HS-5 (cell line): ENCODE data around the gene LGR4.
A peak's percentile ranks its signal among the peaks of the same experiment; 100 is the strongest.

Experiments used
- DNase-seq: peaks from one replicate; pipeline ENCODE4 v3.0.0-alpha.2; 2012; ENCODE audit warnings: low read depth

The LGR4 gene

DNA sequence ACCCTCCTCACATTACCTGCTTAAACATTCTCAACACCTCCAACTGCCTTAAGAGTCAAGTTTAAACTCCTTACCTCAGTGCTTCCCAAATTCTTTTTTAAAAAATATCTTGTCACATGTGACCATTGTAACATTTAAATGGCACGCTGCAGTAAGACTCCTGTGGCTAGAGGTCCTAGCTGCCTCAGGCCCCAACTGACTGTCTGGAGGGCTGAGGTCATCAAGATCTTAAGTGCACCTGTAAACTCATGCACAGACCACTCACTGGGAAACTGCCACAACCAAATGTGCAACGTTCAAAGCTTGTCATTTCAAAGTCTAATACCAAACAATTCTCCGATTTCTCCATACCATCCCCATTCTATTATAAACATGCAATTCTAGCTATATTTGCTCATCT, 93.1 kb downstream of the LGR4 start:
- DNase-seq = no peak

DNA sequence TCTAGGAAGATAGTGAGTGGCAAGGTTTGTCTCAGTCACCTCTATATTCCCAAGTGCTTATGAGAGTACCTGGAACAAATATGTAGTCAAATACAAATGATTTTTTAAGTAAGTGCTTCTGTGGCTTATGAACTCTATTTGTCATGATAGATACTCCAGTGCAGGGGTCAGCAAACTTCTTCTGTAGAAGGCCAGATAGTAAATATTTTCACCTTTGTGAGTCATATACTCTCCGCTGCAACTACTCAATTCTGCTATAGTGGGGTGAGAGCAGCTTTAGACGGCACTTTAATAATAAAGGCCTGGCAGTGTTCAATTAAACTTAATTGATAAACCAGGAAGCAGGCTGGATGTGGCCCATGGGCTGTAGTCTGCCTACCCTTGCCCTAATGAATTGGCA, 97.2 kb downstream of the LGR4 start:
- no peak for DNase-seq

DNA sequence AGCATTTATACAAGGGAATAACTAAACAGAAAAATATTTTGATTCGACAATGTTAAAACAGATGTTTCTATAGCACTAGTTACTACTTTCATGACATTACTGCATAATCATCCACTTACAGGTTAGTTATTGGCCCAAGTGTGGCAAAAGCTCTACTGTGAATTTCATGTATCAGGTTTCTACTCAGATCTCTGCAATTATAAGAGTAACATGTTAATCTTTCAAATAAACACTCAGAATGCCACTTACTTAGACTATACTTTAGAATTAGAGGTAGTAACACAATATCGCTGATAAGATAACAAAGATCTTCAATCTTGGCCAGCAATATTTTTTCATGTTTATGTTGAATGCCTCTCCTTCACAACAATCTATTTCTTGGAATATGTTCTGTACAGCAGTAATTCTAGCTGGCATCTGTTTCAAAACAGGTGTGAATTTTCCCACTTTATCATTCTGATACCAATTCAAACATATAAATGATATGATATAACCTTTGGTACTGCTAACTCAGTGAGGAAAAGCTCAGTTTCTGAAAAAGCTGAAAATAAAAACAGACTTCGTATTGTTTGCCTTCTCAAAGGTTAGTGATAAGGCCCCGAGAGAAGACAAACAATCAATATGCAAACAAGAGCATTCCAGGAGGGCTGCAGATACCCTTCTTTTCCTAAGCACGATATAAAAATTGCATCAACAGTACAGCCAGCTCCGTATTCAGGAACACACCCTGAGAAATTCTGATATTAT, 98.6 kb downstream of the LGR4 start:
- DNase-seq = no peak

DNA sequence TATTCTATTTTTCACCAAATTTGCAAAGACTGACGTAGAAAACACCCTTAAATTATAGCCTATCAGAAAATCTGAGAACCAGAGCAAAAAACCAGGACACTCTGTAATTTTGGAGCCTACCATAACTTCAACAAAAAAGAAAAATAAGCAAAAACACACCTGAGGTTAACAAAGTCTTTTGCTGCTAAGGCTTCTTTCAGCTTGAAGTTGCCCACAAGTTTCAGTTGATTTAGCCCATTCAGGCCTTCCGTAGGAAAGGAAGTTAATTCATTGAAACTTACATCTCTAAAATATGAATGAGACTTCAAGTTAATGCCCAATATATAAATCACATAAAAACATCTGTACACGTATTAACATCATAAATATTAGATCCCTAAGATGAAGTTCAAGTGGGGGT, 99.2 kb downstream of the LGR4 start:
- DNase-seq = no peak

DNA sequence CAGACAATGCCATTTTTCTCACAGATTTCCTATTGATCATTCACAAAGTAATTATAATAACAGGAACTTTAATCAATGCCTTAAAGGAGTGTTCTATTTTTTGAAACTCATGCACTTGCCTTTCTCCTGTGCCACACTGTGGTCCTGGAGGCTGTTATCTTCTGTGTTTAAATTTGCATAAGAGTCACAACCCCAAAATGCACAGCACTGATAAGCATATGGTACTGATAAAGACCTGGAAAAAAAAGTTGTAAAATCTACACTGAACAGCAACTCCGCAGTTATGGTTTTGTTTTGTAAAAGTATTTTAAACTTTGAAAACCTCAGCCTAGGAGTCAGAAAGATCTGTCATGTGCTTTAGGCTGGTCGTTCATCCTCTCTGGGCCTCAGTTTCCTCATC, 100.4 kb downstream of the LGR4 start:
- no peak for DNase-seq

DNA sequence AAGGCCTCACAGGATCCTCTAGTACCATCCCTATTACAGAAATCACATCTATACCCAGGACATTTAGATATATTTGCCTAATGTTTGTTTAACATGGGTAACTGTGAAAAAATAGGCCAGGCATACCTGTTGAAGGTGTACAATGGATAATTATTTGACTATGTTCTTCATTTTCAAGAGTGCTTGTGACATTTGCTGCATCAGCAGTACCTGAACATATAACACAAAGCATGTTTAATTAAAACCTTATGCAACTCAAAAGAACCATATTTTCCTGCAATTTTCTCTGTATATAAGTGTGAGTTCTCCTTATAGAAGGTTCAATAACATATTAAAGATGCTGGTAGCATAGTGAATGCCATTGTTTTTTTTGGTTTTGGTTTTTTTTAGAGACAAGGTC, 101.1 kb downstream of the LGR4 start:
- DNase-seq = no peak

DNA sequence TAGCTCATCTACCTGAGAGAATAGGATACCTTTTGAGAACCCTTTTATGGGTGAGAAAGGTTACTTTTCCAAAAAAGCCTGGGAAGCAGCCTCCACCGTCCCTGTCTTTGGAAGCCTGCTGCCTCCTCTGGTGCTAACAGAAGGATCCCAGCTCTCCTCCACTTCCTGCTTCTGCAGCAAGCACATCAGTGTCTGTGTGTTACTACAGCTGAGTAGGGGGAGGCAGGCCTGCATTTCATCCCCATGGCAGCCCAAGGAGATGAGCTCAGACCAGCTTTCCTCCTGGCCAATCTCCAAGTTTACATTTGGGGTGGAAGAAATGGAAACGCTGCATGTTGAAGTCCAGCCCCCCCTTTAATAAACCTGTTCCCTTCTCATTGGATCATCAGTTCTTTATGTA, 102.2 kb downstream of the LGR4 start:
- no peak for DNase-seq

DNA sequence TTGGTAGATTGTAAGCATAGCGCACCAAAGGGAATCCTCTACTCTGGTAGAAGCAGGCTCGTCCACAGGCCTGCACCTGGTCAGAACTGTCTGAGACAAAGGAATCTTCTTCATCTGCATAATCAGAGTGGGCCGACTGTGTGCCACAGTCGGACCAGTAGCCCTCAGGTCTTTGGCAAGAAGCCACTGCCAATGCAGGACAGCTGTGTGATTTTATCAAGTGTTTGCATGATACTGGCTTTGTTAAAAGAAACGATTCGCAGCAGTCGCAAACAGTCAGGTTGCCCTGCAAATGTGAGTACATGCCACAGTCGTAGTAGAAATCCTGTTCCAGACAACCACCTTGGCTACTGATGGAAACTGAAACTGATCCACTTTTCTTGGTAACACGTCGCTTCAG, 104.7 kb downstream of the LGR4 start:
- DNase-seq = no peak

DNA sequence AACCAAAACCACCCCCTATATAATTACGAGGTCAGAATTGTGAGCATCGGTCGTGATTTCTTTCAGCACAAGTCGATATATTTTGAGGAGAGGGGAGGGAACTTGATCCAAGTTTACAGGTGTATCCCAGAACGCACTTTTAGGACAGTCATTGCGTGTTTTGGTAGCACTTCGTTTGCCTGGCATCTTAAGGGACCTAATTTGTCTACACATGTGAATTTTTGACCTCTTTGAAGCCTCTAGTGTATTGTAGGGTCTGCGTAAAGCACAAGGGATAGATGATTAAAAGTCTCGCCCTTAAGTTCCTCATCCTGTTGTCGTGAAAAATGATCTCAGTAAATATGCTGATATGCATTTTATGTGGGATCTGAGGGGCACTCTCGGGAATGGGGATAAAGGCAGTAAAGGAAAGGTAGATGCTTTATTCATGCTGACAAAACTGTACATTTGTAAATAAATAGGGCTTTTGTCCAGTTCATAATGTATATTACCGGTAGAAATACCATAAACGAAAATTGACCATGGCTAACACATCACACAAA, 108.9 kb downstream of the LGR4 start:
- DNase-seq = no peak

DNA sequence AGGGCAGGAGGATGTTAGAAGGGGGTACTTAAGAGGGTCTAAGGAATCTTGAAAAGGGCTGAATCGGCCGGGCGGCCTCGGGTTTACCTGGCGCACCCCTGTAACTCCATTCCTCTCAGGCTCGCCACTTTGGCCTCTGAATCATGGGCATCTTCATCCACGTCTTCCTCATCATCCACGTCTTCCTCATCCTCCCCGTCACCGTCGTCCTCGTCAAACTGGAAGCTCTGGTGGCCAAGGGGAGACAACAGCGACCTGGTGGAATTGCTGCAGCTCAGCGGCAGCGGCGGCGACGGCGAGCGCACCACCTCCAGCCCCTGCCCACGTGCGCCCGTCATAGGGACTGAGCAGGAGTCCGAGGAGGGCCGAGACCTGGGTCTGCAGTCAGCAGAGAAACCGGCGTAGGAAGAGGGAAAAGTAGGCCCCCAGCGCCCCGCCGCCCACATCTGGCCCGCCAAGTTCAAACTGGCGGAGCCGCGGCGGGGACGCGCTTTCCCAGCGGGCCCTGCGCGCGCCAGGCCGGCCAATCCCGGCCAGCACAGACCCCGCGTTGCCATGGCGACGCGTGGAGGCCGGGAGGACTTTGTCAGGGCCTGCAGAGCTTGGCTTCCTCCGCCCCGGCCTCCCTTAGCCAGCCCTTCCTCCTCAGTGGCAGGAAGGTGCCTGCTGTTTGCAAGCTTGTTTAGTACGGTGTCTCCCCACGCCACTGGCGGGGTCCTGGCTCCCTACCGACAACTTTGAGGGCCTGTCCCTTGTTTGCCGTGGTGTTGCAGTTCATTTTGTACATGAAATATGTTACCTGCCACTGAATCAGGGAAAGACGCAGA, 109.6 kb downstream of the LGR4 start, which contains the start of gene CCDC34:
CCDC34 (minus strand) TSS at position 467 of the 827 bp plus-strand sequence; CDS start at position 446, 21 bp downstream.
- peak; percentile 61 for DNase-seq

DNA sequence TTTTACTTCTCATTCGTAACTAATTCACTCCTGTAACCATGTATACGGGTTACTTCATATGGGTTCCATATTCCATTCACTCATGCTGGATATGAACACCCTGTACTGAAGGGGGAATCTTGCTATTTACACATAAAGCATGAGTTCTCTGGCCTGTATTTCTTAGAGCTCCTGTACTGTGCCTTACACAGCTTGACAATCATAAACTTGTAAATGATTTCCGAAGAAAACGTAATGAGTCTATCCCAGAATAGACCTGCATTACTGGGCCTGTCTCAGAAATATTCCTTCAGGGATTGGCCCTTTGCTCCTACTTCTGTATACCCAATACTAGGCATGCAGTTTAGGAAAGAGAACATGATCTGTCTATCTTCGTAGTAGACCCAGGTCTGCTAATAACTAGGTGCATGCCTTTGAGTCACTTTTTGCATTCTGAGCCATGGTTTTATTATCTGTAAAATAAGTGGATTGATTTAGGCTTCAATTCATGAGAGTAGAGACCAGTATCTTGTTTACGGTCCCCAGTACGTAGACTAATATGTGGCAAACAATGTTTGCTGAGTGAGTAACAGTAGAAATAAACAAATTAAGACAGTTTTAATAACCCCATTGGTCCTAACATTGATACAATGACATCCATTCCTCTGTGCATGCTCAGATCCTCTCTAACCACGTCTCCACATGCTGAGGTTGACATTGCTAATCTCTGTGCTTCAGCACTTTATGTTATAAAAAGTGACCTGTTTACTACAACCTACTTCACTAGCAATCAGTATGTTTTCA, 110.8 kb downstream of the LGR4 start:
- DNase-seq = no peak

DNA sequence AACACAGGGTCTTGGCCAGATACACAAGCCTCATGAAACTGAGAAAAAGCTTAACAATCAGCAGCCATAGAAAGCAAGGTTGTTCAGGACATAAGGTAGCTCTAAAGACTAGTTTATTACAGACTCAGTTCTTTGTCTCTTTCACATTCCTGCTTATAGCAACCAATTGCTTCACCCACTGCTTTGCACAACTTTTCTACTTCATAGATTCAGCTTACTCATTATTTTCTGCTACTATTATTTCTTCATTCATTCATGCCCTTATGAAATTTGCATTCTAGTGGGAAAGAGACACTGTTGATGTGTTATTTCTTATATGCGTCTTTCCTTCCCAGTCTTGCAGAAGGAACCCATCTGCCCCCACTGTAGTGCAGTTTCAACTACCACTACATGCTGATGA, 114.3 kb downstream of the LGR4 start:
- no peak for DNase-seq

DNA sequence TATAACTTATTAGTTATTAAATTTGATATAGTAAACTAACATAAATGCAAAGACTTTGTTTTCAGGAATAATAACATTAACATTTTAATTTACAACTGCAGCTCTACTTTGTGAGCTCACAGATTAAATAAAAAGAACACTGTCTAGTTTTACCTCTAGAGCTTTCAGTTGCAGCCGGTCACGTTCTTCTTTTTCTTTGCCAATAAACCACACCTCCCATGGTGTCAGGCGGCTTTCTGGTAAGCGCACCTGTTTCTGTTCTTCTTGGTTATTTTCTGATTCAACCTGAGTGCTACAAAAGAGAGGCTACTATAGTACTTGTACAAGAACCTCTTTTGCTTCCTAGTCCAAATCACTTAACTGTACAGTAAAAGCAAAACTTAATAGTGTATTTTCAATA, 115.3 kb downstream of the LGR4 start:
- no peak for DNase-seq

DNA sequence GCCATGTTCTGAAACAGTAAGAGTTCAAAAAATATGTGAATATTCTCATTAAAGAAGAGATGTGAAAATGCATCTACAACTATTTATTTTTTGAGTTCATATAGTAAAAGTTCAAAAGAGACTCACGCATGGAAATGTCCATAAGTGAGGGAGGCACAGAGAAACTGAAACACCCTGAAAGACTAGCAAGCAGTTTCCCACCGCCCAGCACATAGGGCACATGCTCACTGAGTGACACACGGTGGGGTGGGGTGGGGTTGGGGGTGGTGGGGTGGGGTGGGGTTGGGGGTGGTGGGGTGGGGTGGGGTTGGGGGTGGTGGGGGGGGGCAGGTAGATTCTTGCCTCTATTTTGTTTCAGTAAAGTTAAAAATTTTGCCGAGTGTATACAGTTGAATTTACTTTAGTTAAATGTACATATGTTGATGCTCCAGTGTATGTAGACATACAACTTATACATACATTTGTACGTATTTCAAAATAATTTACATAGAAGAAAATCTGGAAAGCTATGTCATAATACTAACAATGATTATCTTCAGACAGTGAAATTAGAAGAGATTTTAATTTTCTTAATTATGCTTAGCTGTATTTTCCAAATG, 115.9 kb downstream of the LGR4 start:
- DNase-seq = no peak

DNA sequence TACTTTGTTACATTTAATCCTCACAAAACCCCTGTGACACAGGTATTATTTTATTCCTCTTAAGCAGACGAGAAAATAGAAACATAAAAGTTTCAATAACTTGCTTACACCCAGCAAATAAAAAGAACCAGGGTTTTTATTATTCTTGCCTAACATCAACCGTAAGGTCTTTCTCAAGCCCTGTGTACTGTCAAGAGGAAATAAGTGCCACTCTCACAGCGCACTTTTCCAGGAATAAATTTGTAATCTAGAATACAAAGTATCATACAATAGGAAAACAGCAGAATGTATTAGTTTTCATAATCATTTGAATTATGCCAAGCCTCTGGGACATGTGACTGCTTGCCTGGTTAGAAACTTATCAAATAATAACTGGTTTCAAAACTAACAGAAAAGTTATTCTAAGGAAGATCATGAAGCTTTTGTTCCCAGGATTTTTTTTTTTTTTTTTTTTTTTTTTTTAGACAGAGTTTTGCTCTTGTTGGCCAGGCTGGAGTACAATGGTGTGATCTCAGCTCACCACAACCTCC, 117.0 kb downstream of the LGR4 start:
- no peak for DNase-seq

DNA sequence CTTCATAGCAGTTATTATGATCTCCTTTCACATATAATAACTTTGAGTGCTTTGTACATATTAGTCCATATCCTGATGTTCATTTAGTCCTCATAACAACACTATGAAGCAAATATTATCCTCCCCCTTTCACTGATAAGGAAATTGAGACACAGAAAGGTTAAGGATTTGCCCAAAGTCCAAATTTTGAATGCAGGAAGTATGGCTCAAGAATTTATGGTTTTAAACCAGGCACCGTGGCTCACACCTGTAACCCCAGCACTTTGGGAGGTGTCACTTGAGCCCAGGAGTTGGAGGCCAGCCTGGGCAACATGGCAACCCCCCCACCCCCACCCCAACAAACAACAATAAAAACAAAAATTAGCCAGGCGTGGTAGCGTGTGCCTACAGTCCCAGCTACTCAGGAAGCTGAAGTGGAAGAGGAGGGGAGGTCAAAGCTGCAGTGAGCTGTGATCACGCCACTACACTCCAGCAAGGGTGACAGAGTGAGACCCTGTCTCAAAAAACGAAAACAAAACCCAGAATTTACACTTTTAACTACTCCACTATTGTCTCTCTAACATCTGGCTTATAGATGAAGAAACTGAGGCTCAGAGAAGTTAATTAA, 118.1 kb downstream of the LGR4 start:
- DNase-seq = no peak

DNA sequence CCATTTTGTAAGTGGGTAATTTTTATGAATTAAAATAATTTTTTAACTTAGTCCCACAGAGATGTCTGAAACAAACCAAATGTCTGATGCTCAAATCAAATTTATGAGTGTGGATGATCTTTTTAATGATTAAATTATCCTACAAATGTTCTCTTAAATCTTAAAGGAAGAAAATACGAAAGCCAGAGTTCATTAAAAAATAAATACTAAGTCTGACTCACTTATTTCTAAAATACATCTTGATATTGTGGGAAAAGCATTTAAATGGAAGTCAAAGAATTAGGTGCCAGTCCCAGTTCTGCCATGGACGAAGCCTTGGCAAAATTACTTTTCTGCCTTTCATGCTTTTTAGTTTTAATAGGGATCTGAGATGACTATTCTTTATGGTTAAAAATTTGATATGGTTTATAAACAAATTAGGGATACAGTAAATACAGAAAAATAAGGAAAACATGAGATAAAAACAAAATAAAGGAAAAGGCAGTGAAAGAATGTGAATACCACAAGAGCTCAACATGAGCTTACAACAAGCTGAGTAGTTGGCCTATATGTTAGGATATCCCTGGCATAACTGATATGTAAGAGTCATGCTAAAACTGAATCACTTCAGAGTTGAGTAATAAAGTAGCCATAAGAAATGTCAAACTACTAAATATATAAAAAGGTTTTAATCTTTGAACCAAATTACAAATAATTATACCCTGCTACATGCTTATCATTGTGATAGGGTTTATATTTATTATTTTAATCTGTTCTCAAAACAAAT, 118.8 kb downstream of the LGR4 start:
- DNase-seq = peak; percentile 25

DNA sequence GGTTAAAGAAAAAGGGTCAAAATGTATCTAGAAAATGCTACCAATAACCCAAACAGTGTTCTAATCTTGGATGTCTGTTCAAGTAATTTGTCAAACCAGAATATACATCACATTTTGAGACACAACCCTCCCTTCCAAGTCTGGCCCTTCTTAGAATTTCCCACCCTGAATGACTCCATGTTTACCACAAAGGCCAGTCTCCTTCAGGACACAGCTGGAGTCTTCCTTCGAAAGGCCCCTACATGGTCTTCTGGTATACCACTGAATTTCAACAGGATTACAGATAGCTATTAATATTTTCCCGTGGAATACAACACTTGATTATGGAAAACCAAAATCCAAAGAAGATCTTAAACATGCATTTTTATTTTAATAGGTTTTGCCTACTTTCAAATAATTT, 119.8 kb downstream of the LGR4 start:
- no peak for DNase-seq

DNA sequence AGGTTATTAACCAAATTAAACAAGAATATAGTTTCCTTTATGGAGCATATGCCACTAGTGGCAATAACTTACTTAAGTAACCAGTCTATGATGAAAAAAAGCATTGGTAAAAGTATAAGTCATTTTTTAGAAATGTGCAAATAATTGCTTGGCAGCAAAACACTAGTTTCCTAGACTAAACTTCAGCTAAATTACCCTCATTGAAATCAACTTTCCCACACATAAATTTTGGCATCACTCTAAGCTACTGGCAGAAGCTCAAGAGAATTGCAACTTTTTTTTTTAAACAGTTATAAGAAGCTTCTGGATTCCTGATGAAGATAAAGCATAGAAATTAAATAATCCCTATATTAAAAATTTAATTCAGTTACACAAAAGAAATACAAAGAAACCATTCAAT, 122.1 kb downstream of the LGR4 start:
- DNase-seq = no peak

DNA sequence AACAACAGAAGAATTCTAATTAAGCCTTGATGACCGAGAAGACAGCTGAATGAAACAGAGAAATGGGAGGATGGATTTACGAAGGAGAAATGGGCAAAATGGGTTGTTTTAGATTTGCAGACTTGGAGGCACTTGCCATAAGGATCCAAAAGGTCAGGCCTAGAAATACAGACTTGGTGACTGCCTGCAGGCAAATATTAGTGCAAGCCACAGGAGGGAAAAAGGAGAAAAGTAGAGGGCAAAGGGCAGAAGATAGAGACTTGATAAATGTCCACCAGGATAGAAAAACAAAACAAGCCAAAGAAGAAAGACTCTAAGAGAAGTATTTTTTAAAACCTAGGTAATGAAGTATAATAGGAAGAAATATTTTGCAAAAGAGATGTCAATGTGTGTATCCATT, 122.7 kb downstream of the LGR4 start:
- no peak for DNase-seq
